Measurements from ENCODE around the gene AKT1S1. TPM values are rescaled to one million over a fixed set of nuclear protein-coding genes. Genes with fewer than 3 reads are reported as not detected.

Gene AKT1S1
- total RNA-seq, 1 experiment from 2014 or later = 70.6 TPM

DNA sequence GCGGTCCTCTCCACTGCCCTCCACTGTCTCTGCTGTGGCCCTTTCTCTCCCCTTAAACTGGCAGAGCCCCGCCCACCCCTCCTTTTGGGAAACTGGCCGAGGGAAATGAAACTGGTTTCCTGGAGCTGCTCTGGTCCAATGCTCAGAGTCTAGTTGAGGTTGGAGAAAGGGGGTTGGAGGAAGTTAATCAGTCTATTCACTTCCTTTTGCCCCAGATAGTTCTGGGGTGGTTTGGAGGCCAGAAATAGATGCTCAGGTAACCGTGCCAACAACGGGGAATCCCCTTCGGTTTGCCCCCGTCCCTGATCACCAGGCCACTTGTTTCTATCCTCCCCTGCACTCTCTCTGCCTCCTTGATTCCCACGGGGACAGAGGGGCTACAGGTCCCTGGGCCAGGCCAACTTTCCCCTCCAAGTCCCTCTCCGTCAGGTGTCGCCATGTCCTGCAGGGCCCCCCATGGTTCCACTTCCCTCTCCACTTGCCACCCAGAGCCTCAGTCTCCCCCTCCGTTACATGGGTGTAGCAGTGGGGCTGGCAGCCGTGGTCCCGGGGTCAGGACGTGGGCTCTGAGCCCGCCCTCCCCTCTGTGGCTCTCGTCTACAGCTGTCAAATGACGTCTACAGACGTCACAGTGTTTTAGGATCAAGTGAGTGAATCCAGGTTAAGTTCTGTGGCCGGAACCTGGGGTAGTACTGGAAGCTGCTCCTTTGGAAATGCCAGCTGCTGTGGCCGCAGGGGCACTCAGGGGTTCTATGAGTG lies 19.9 kb upstream of the AKT1S1 start, which contains the start of gene IL4I1:
IL4I1 (minus strand) TSS at position 25 of the 759 bp plus-strand sequence. CDS start 727 bp downstream, outside the sequence.
- Histone ChIP-seq H3K79me2 (ENCODE audit: insufficient read depth, low read length) (no peaks in the 10 kb centered on the region), H2AFZ (ENCODE audit: low read depth, low read length, poor library complexity, severe bottlenecking) (no peak within 1 kb of the TSS), H3K4me1 (ENCODE audit: control insufficient read depth in 1 of 2, insufficient read depth in 2 of 2, low read length in 2 of 2) (peaks cover 0 to 5% of the 10 kb centered on the region in 2 experiments; a peak in 1 of 4 replicates), H3K27ac (ENCODE audit: low read depth, low read length) (no peak within 1 kb of the TSS), H3K4me2 (ENCODE audit: low read length) (no peak within 1 kb of the TSS), H3K9me3 (ENCODE audit: control insufficient read depth in 1 of 2, insufficient read depth in 1 of 2, low read depth in 1 of 2, low read length in 2 of 2) (no peaks in the 10 kb centered on the region), H3K36me3 (ENCODE audit: control insufficient read depth in 1 of 2, insufficient read depth in 2 of 2, low read length in 2 of 2) (no peaks in the 10 kb centered on the region), H4K20me1 (ENCODE audit: insufficient read depth) (no peaks in the 10 kb centered on the region), H3K4me3 (replicated peaks in 1 of 2; ENCODE audit: low read depth in 1 of 2, low read length in 2 of 2) (no peak within 1 kb of the TSS), H3K9ac (ENCODE audit: low read length) (no peak within 1 kb of the TSS), H3K9me2 (ENCODE audit: insufficient read depth) (no peaks in the 10 kb centered on the region), H3K27me3 (ENCODE audit: insufficient read depth, low read length) (no peaks in the 10 kb centered on the region)
- no peak for ATAC-seq
- no peak for DNase-seq (ENCODE audit: low read depth, low spot score)
- ChIA-PET POLR2A (no interaction called here), CTCF (no interaction called here), RAD21 (ENCODE audit: low non-redundant PET in 1 of 2, low total read pairs in 2 of 2, uncharacterized antibody in 2 of 2, unreplicated experiment in 2 of 2) (no interaction called here)
- no TSS peak for BruUV-seq (replicated peaks)
- TF ChIP-seq JUND (IDR thresholded peaks at IDR 0.05) = no peak
- TF ChIP-seq RAD21 (IDR thresholded peaks at IDR 0.05; ENCODE audit: low read depth) = no peak
- no peak for TF ChIP-seq SRF (IDR thresholded peaks at IDR 0.05; ENCODE audit: low read depth)
- no peak for TF ChIP-seq CEBPB (IDR thresholded peaks at IDR 0.05; ENCODE audit: low read depth)
- no peak for TF ChIP-seq EZH2phosphoT487 (IDR thresholded peaks at IDR 0.05; ENCODE audit: borderline replicate concordance)
- no peak for TF ChIP-seq POLR2AphosphoS5 (IDR thresholded peaks at IDR 0.05; ENCODE audit: low read depth, low read length)
- TF ChIP-seq SP1 (IDR thresholded peaks at IDR 0.05; ENCODE audit: low read depth) = no peak
- TF ChIP-seq, protein P1, sequence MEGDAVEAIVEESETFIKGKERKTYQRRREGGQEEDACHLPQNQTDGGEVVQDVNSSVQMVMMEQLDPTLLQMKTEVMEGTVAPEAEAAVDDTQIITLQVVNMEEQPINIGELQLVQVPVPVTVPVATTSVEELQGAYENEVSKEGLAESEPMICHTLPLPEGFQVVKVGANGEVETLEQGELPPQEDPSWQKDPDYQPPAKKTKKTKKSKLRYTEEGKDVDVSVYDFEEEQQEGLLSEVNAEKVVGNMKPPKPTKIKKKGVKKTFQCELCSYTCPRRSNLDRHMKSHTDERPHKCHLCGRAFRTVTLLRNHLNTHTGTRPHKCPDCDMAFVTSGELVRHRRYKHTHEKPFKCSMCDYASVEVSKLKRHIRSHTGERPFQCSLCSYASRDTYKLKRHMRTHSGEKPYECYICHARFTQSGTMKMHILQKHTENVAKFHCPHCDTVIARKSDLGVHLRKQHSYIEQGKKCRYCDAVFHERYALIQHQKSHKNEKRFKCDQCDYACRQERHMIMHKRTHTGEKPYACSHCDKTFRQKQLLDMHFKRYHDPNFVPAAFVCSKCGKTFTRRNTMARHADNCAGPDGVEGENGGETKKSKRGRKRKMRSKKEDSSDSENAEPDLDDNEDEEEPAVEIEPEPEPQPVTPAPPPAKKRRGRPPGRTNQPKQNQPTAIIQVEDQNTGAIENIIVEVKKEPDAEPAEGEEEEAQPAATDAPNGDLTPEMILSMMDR (IDR thresholded peaks at IDR 0.05 in 2 of 3, conservative IDR thresholded peaks at IDR 0.05 in 1 of 3; ENCODE audit: borderline replicate concordance in 1 of 3, insufficient read depth in 1 of 3, low read depth in 2 of 3, low read length in 2 of 3) = no peak
- intact Hi-C loops (cut with micrococcal nuclease) = no loop called here
